Left lung (tissue), 10 donors: ENCODE data around the gene MTARC1. TPM values are rescaled to one million over a fixed set of nuclear protein-coding genes. Genes with fewer than 3 reads are reported as not detected.

ENCODE experiments used
- ATAC-seq: fragments of 200-7000 bp; cut with Tn5 transposase; one replicate; pipeline ENCODE4 v1.9.1; 2020; ENCODE audit warnings: moderate library complexity
- DNase-seq, 4 donors: peaks; one replicate each; pipeline ENCODE4 v3.0.0-alpha.2; 2013 to 2020
- H3K27ac ChIP-seq, 2 donors: fragments of 200-600 bp; sonication (generic) in 1 of 2; one replicate each; pipeline versions ENCODE4 v1.5.0 to v1.8.0; 2020 to 2021
- H3K27me3 ChIP-seq, 2 donors: fragments of 200-600 bp; sonication (generic) in 1 of 2; one replicate each; pipeline versions ENCODE4 v1.5.0 to v1.8.0; 2020 to 2021
- H3K36me3 ChIP-seq, 2 donors: fragments of 200-600 bp; sonication (generic) in 1 of 2; one replicate each; pipeline versions ENCODE4 v1.5.0 to v1.8.0; 2020 to 2021
- H3K4me1 ChIP-seq, 2 donors: fragments of 200-600 bp; one replicate each; pipeline ENCODE4 v1.8.0; 2021
- H3K4me3 ChIP-seq, 2 donors: fragments of 200-600 bp; sonication (generic) in 1 of 2; one replicate each; pipeline versions ENCODE4 v1.5.0 to v1.8.0; 2020 to 2021; ENCODE audit warnings: mild to moderate bottlenecking in 1 of 2
- H3K9me3 ChIP-seq, 2 donors: fragments of 200-600 bp; sonication (generic) in 1 of 2; one replicate each; pipeline versions ENCODE4 v1.5.0 to v1.8.0; 2020 to 2021
- CTCF ChIP-seq, 2 donors: fragments of 200-600 bp; sonication (generic) in 1 of 2; IDR thresholded peaks; one replicate each; pipeline versions ENCODE4 v1.5.0 to v1.8.0; 2021; ENCODE audit warnings: antibody characterized with exemption in 2 of 2
- intact Hi-C, 2 donors: fragments of 100-400 bp; cut with DNase I; formaldehyde crosslinking; loops; one replicate each; pipeline versions ENCODE4 v1.11.2 to v1.14.2; 2022
- polyA plus RNA-seq, 6 donors: library from polyadenylated mRNA; unstranded; fragments of 120-200 nt; gene quantifications; one replicate each; pipeline ENCODE4 v1.2.1, GENCODE V29; 2013; ENCODE audit not compliant: insufficient read length in 6 of 6
- total RNA-seq, 2 donors: library from RNA; stranded (reverse); fragmentation: NEBNext Ultra II Directional; extraction: Animal tissue kit (Norgen Biotek cat#: 25700); gene quantifications; one replicate each; pipeline ENCODE4 v1.2.1, GENCODE V29; 2021
- donor health status: DM: no; HTN: yes; CAD: no.
- donor health status: DM: no; HTN: no; CAD: no.

Gene MTARC1
- total and polyA plus RNA-seq, 8 donors, result 20.5 to 38.6 (median 23.8) TPM

GRCh38 chr1:220751111-220751510 is 35.6 kb upstream of the MTARC1 start:
- H3K4me3 ChIP-seq, result peak overlapping the region in 1 of 2 donors; percentile 65

GRCh38 chr1:220754212-220754917 is 32.3 kb upstream of the MTARC1 start:
- Histone ChIP-seq H3K27me3 (no peaks in the 10 kb centered on the region), H3K27ac (peak overlapping the region in 1 of 2 donors; percentile 21), H3K36me3 (peaks cover 0 to 36% of the 10 kb centered on the region in 2 donors), H3K4me3 (no peak overlapping the region), H3K9me3 (no peaks in the 10 kb centered on the region), H3K4me1 (peaks cover 10 to 28% of the 10 kb centered on the region in 2 donors)
- TF ChIP-seq CTCF (IDR thresholded peaks at IDR 0.05), result no peak
- no peak for ATAC-seq
- peak in 2 of 4 donors; percentile 78 to 84 for DNase-seq
- intact Hi-C loops, result no loop called here

More at GRCh38 chr1:220751111-220751510, 35.6 kb upstream of the MTARC1 start:
- TF ChIP-seq CTCF (IDR thresholded peaks at IDR 0.05), result no peak
- H3K27ac ChIP-seq, result peak overlapping the region; percentile 48 to 91
- H3K4me1 ChIP-seq, result peaks cover 15 to 43% of the 10 kb centered on the region in 2 donors
- H3K36me3 ChIP-seq, result peaks cover 0 to 14% of the 10 kb centered on the region in 2 donors
- ATAC-seq (peak; percentile 53), DNase-seq (peak in 1 of 4 donors; percentile 68)
- intact Hi-C loops, result no loop called here
- peaks cover 0 to 24% of the 10 kb centered on the region in 2 donors for H3K27me3 ChIP-seq
- H3K9me3 ChIP-seq, result no peaks in the 10 kb centered on the region

GRCh38 chr1:220754918-220755295 is 31.8 kb upstream of the MTARC1 start:
- intact Hi-C loops, result no loop called here
- Histone ChIP-seq H3K27me3 (no peaks in the 10 kb centered on the region), H3K36me3 (peaks cover 0 to 36% of the 10 kb centered on the region in 2 donors), H3K4me3 (no peak overlapping the region), H3K27ac (no peak overlapping the region), H3K4me1 (peaks cover 10 to 28% of the 10 kb centered on the region in 2 donors), H3K9me3 (no peaks in the 10 kb centered on the region)
- ATAC-seq, result no peak
- no peak for TF ChIP-seq CTCF (IDR thresholded peaks at IDR 0.05)
- DNase-seq, result no peak

- DNase-seq (no peak), ATAC-seq (no peak)
- no peak overlapping the region for H3K27ac ChIP-seq
- TF ChIP-seq CTCF (IDR thresholded peaks at IDR 0.05), result no peak
- intact Hi-C loops, result no loop called here
- H3K4me1 ChIP-seq, result peaks cover 10 to 25% of the 10 kb centered on the region in 2 donors
- no peak overlapping the region for H3K4me3 ChIP-seq
- no peaks in the 10 kb centered on the region for H3K27me3 ChIP-seq
- H3K36me3 ChIP-seq, result peaks cover 0 to 36% of the 10 kb centered on the region in 2 donors
- H3K9me3 ChIP-seq, result no peaks in the 10 kb centered on the region
Measured at GRCh38 chr1:220755309-220755708, 31.4 kb upstream of the MTARC1 start.

- Histone ChIP-seq H3K27ac (no peak overlapping the region), H3K4me1 (peaks cover 3 to 8% of the 10 kb centered on the region in 2 donors), H3K9me3 (no peaks in the 10 kb centered on the region), H3K36me3 (peaks cover 0 to 46% of the 10 kb centered on the region in 2 donors), H3K27me3 (no peaks in the 10 kb centered on the region), H3K4me3 (no peak overlapping the region)
- intact Hi-C loops, result no loop called here
- TF ChIP-seq CTCF (IDR thresholded peaks at IDR 0.05), result no peak
- DNase-seq (no peak), ATAC-seq (no peak)
Measured at GRCh38 chr1:220757441-220757840, 29.3 kb upstream of the MTARC1 start.
